ENCODE results near the gene CLTC. TPM values are rescaled to one million over a fixed set of nuclear protein-coding genes. Genes with fewer than 3 reads are reported as not detected.

The CLTC gene
- total and polyA plus RNA-seq, 2 of the 8 experiments (the other 6 are each of a cell fraction or from before 2014, with no cell fraction given), result 175 to 283 TPM

- TF ChIP-seq NANOG (IDR thresholded peaks at IDR 0.05; ENCODE audit: insufficient read depth, low read depth, low read length, poor library complexity, severe bottlenecking), result no peak
Measured at GRCh38 chr17:59694344-59694743, 74.6 kb downstream of the CLTC start (continued).

All from H1 (cell line).